NCI-H2081 treated with DMSO at 0.1 percent for 48 hours (cell line): ENCODE measurements around the gene GET3.
A peak's percentile ranks its signal among the peaks of the same experiment; 100 is the strongest.

Experiments used
- DNase-seq: peaks from one replicate; lab custom pipeline; 2025; lab: John Stamatoyannopoulos, UW

The GET3 gene

DNA sequence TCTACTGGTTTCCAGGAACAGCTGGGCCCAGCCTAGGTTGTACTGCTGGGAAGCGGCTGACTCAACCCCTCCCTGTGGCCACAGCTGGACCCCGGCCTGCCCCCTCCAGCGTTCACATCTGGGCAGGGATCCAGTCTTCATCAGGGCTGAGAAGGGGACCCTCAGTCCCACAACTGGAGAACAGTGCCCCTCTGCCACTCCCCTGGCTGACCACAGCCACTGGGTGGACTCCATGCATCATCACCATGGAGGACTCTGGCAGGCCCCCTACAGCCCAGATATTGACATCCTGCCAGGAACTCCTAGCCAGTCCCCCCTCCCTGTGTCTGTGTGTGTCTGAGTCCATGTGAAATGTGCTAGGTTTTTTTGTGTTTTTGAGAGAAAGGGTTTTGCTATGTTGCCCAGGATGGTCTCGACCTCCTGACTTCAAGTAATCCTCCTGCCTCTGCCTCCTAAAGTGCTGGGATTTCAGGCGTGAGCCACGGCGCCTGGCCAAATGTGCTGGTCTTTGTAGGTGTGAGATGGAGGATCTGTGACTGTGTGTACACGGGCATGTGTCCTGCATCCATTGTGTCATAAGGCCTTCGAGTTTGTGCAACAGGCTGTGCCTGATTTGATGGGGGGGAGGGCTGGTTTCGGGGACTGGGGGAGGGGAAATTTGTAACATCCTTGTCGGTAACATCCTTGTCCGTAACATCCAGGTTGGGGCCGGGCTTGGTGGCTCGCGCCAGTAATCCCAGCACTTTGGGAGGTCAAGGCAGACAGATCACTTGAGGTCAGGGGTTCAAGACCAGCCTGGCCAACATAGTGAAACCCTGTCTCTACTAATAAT, 42.1 kb downstream of the GET3 start:
- DNase-seq = no peak

DNA sequence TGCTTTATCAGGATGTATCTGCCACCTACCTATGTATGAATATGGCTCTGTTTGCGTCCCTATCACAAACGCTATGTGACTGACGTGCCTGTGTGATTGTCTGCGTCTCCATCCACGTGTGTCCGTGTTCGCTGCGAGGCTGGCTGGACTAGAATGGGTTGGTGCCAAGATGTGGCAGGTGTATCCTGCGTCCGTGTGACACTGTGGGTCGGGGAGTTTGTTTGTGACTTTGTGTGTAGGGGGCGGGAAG, 44.8 kb downstream of the GET3 start:
- no peak for DNase-seq

DNA sequence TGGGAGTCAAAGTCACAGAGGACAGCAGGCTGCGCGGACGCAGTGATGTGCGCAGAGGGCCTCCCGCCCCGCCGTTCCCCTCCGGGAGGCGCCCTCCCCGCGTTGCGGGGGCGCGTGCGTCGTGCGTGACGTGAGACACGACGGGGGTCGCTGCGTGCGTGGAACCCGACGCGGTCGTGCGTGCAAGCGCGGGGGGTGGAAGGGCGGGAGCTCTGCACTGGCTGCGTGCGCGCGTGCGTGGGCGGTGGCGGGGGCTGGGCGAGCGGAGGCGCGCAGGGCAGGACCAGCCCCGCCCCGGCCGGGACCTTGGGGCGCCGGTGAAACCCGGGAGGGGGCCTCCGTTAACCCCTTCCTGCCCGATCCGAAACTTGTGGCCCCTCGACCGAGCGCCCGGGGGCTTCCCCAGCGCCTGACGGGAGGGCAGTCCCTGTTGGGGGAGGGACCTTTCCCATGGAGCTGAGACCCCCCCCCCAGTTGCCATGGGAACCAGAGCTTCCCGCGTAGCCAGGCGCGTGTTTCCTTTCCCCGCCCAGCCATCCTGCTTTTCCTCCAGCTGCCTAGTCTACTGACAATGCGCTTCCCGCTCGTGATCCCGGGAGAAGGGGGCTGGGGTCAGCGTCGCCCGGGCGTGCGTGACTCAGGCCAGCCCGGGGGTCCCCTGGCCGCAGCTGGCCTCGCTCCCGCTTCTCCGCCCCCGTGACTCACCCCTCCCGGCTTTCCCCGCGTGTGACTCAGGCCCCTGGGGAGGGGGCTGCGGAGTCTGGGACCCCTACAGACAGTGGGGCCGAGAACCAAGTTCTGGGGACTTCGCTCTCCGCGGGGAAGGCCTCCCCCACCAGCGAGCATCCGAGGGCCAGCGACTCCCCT, 45.4 kb downstream of the GET3 start:
- peak; percentile 26 for DNase-seq

- DNase-seq = no peak
Measured at GRCh38 chr19:12783291-12783848, 46.1 kb downstream of the GET3 start.

DNA sequence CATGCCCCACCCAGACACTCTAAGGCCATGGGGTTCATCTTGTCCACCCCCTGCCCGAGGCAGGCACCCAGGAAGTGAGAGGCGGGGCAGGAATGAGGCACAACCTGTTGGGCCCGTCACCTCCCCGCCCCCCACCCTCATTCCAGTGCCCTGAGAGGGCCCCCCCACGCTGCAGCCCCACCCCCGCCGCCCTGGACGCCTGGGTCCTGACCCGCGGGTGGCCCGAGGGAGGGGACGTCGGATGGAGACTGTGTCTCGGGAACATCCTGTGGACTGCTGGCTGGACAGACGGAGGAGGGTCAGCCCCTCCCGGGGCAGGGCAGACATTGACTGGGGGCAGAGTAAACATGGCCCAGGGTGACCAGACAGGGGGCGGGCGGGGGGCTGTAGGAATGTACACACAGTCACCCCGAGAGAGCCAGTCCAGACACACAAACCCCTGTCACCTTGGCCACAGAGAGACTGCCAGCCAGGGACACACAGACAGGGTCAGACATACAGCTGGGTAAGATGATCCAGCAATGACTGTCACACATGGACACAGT, 46.6 kb downstream of the GET3 start:
- no peak for DNase-seq

DNA sequence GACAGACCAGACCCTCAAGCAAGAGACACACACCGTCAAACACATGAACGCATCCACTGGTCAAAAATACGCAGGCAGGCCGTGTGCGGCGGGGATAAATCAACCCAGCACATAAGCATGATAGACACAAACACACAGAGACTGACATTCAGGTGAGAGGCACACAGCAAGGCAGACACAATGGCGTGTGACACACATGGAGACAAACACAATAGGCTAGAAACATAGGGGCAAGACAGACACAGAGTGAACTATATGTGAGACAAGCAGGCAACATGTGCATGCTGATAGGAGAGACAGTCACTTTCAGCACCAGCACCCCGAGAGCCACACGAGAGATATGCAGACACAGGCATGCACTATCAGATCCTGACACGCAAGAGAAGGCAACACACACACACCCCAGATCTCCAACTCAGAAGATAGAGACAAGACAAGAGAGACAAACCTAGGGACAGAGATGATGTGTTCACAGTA, 47.1 kb downstream of the GET3 start:
- DNase-seq = no peak

- no peak for DNase-seq
Measured at GRCh38 chr19:12784871-12785430, 47.7 kb downstream of the GET3 start.

DNA sequence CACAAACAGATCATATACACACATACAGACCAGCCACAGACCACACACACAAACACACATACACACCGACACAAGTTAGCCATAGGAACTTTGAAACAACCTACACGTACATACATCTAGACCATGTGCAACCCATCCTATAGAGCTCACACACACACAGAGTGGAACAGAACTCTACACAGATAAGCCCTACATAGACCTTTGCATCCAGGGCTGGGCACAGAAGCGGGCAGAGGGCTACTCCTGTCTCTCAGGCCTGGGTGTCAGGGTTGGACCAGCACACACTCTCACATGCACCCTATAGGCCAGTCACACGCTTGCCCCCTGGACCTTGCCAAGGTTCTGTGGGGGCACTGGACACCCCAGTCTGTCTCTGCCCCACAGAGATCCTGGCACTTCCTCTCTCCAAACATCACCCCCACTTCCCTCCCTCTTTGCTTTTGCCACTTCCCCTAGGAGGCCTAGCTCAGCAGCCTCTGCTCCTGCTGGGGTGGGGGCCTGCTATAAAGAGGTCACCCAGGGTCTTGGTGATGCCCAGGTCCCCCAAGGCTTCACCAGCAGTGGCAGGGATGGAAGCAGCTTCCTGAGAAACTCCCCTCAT, 48.2 kb downstream of the GET3 start:
- DNase-seq = no peak

- DNase-seq = no peak
Measured at GRCh38 chr19:12786141-12786870, 49.0 kb downstream of the GET3 start.

DNA sequence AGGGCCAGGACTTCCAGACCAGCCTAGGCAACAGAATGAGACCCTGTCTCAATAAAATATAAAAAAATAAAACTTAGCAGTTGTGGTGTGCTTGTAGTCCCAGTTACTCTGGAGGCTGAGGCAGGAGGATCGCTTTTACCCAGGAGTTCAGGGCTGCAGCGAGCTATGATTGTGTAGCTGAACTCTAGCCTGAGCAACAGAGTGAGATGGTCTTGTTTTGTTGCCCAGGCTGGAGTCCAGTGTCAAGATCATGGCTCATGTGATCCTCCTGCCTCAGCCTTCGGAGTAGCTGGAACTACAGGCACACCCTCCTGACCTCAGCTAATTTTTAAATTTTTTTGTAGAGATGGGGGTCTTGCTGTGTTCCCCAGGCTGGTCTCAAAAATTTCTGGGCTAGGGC, 49.7 kb downstream of the GET3 start:
- no peak for DNase-seq

- DNase-seq = no peak
Measured at GRCh38 chr19:12787458-12787857, 50.2 kb downstream of the GET3 start.

- DNase-seq = no peak
Measured at GRCh38 chr19:12788042-12788681, 50.9 kb downstream of the GET3 start.

DNA sequence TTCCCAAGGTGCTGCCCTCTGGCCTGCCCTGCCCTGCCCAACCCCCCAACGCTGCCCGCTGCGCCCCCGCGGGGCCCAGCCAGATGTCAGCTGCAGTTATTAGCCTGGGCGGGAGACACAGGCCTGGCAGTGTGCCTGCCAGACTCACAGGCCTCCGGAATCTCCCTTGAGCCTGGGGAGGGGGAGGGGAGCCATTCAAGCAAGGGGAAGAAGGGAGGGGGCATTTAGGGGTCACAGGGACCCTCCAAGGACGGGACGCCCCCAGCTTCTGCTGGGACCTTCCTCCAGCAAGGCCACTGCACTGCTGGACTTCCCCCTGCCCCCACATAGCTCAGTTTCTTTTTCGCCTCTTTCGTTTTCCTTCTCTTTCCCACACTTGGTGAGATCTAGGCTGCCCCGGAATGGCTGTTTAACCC, 51.4 kb downstream of the GET3 start:
- DNase-seq = no peak

GRCh38 chr19:12789098-12789903, 52.0 kb downstream of the GET3 start:
- no peak for DNase-seq

- DNase-seq = peak; percentile 75
Measured at GRCh38 chr19:12789904-12790619, 52.8 kb downstream of the GET3 start.

GRCh38 chr19:12790628-12791344, 53.5 kb downstream of the GET3 start:
- no peak for DNase-seq

DNA sequence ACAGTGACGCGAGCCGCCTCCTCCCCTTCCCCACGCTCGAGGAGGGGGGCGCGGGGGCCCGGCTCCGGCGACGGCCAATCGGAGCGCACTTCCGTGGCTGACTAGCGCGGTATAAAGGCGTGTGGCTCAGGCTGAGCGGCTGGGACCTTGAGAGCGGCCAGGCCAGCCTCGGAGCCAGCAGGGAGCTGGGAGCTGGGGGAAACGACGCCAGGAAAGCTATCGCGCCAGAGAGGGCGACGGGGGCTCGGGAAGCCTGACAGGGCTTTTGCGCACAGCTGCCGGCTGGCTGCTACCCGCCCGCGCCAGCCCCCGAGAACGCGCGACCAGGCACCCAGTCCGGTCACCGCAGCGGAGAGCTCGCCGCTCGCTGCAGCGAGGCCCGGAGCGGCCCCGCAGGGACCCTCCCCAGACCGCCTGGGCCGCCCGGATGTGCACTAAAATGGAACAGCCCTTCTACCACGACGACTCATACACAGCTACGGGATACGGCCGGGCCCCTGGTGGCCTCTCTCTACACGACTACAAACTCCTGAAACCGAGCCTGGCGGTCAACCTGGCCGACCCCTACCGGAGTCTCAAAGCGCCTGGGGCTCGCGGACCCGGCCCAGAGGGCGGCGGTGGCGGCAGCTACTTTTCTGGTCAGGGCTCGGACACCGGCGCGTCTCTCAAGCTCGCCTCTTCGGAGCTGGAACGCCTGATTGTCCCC, 54.2 kb downstream of the GET3 start, which contains the start of gene JUNB:
JUNB (plus strand) TSS at position 142 of the 706 bp plus-strand sequence; CDS start at position 428, 286 bp downstream.
- peak; percentile 59 for DNase-seq
